ENCODE data around the gene CUL2.

CUL2 gene

GRCh38 chr10:35124540-35124939 is 34.4 kb upstream of the CUL2 start:
- Histone ChIP-seq H3K36me3 (ENCODE audit: control insufficient read depth, insufficient read depth, low read length) (no peaks in the 10 kb centered on the region), H3K4me2 (ENCODE audit: low read length) (no peak overlapping the region), H2BK5ac (ENCODE audit: low read length) (no peak overlapping the region), H3K27ac (ENCODE audit: low read depth, low read length) (no peak overlapping the region), H3K79me1 (ENCODE audit: low read length) (peaks cover 2% of the 10 kb centered on the region), H4K8ac (ENCODE audit: low read depth, low read length) (no peak overlapping the region), H3K79me2 (ENCODE audit: control insufficient read depth, insufficient read depth, low read length) (peaks cover 3% of the 10 kb centered on the region), H3K23ac (ENCODE audit: low read length) (no peak overlapping the region), H3K4me3 (ENCODE audit: low read length) (no peak overlapping the region), H2BK15ac (replicated peaks; ENCODE audit: low read depth) (no peak overlapping the region), H3K56ac (ENCODE audit: low read length) (no peak overlapping the region), H2AK5ac (ENCODE audit: low read length) (no peak overlapping the region), H3K4me1 (ENCODE audit: control insufficient read depth, low read depth, low read length) (peaks cover 3% of the 10 kb centered on the region), H3K18ac (ENCODE audit: low read length) (no peak overlapping the region), H3K27me3 (ENCODE audit: insufficient read depth, low read length, poor library complexity) (no peaks in the 10 kb centered on the region), H4K5ac (ENCODE audit: low read length) (no peak overlapping the region), H3K9ac (ENCODE audit: low read length) (no peak overlapping the region), H3K4ac (ENCODE audit: low read depth, low read length) (no peak overlapping the region), H2BK120ac (ENCODE audit: low read depth, low read length) (no peak overlapping the region)
- DNase-seq = no peak
- WGBS (ENCODE audit: extremely low coverage, insufficient coverage, low lambda C conversion rate) = no CpG with 5 or more reads among the region's 6 CpGs

GRCh38 chr10:35119378-35119777 is 29.2 kb upstream of the CUL2 start:
- Histone ChIP-seq H3K18ac (ENCODE audit: low read length) (no peak overlapping the region), H3K9ac (ENCODE audit: low read length) (no peak overlapping the region), H2BK5ac (ENCODE audit: low read length) (no peak overlapping the region), H3K36me3 (ENCODE audit: control insufficient read depth, insufficient read depth, low read length) (no peaks in the 10 kb centered on the region), H3K56ac (ENCODE audit: low read length) (no peak overlapping the region), H3K4me1 (ENCODE audit: control insufficient read depth, low read depth, low read length) (no peaks in the 10 kb centered on the region), H4K8ac (ENCODE audit: low read depth, low read length) (no peak overlapping the region), H3K27ac (ENCODE audit: low read depth, low read length) (no peak overlapping the region), H3K27me3 (ENCODE audit: insufficient read depth, low read length, poor library complexity) (no peaks in the 10 kb centered on the region), H3K4me3 (ENCODE audit: low read length) (no peak overlapping the region), H2BK120ac (ENCODE audit: low read depth, low read length) (no peak overlapping the region), H3K23ac (ENCODE audit: low read length) (no peak overlapping the region), H2AK5ac (ENCODE audit: low read length) (no peak overlapping the region), H4K5ac (ENCODE audit: low read length) (no peak overlapping the region), H3K4ac (ENCODE audit: low read depth, low read length) (no peak overlapping the region), H3K79me1 (ENCODE audit: low read length) (no peaks in the 10 kb centered on the region), H3K4me2 (ENCODE audit: low read length) (no peak overlapping the region), H2BK15ac (replicated peaks; ENCODE audit: low read depth) (no peak overlapping the region), H3K79me2 (ENCODE audit: control insufficient read depth, insufficient read depth, low read length) (no peaks in the 10 kb centered on the region)
- DNase-seq = no peak
- no CpG with 5 or more reads among the region's 1 CpG for WGBS (ENCODE audit: extremely low coverage, insufficient coverage, low lambda C conversion rate)

GRCh38 chr10:35112571-35112970 is 22.4 kb upstream of the CUL2 start:
- no peak for DNase-seq
- no peak overlapping the region for H3K4ac ChIP-seq (ENCODE audit: low read depth, low read length)
- H3K56ac ChIP-seq (ENCODE audit: low read length) = no peak overlapping the region
- no peaks in the 10 kb centered on the region for H3K79me1 ChIP-seq (ENCODE audit: low read length)
- H3K4me3 ChIP-seq (ENCODE audit: low read length) = no peak overlapping the region
- no peak overlapping the region for H3K4me2 ChIP-seq (ENCODE audit: low read length)
- H2AK5ac ChIP-seq (ENCODE audit: low read length) = no peak overlapping the region
- no peaks in the 10 kb centered on the region for H3K79me2 ChIP-seq (ENCODE audit: control insufficient read depth, insufficient read depth, low read length)
- no peak overlapping the region for H4K8ac ChIP-seq (ENCODE audit: low read depth, low read length)
- H3K23ac ChIP-seq (ENCODE audit: low read length) = no peak overlapping the region
- no peak overlapping the region for H2BK5ac ChIP-seq (ENCODE audit: low read length)
- no peak overlapping the region for H3K18ac ChIP-seq (ENCODE audit: low read length)
- no peaks in the 10 kb centered on the region for H3K36me3 ChIP-seq (ENCODE audit: control insufficient read depth, insufficient read depth, low read length)
- WGBS (ENCODE audit: extremely low coverage, insufficient coverage, low lambda C conversion rate) = no CpG with 5 or more reads among the region's 4 CpGs
- no peak overlapping the region for H2BK15ac ChIP-seq (replicated peaks; ENCODE audit: low read depth)
- H3K4me1 ChIP-seq (ENCODE audit: control insufficient read depth, low read depth, low read length) = no peaks in the 10 kb centered on the region
- no peaks in the 10 kb centered on the region for H3K27me3 ChIP-seq (ENCODE audit: insufficient read depth, low read length, poor library complexity)
- H3K27ac ChIP-seq (ENCODE audit: low read depth, low read length) = no peak overlapping the region
- no peak overlapping the region for H4K5ac ChIP-seq (ENCODE audit: low read length)
- no peak overlapping the region for H2BK120ac ChIP-seq (ENCODE audit: low read depth, low read length)
- H3K9ac ChIP-seq (ENCODE audit: low read length) = no peak overlapping the region

- Histone ChIP-seq H3K18ac (ENCODE audit: low read length) (no peak overlapping the region), H3K4me3 (ENCODE audit: low read length) (no peak overlapping the region), H4K5ac (ENCODE audit: low read length) (no peak overlapping the region), H3K56ac (ENCODE audit: low read length) (no peak overlapping the region), H3K27me3 (ENCODE audit: insufficient read depth, low read length, poor library complexity) (no peaks in the 10 kb centered on the region), H3K79me1 (ENCODE audit: low read length) (no peaks in the 10 kb centered on the region), H3K4me1 (ENCODE audit: control insufficient read depth, low read depth, low read length) (no peaks in the 10 kb centered on the region), H2AK5ac (ENCODE audit: low read length) (no peak overlapping the region), H2BK15ac (replicated peaks; ENCODE audit: low read depth) (no peak overlapping the region), H2BK5ac (ENCODE audit: low read length) (no peak overlapping the region), H3K27ac (ENCODE audit: low read depth, low read length) (no peak overlapping the region), H3K4ac (ENCODE audit: low read depth, low read length) (no peak overlapping the region), H4K8ac (ENCODE audit: low read depth, low read length) (no peak overlapping the region), H3K4me2 (ENCODE audit: low read length) (no peak overlapping the region), H3K36me3 (ENCODE audit: control insufficient read depth, insufficient read depth, low read length) (no peaks in the 10 kb centered on the region), H2BK120ac (ENCODE audit: low read depth, low read length) (no peak overlapping the region), H3K23ac (ENCODE audit: low read length) (no peak overlapping the region), H3K79me2 (ENCODE audit: control insufficient read depth, insufficient read depth, low read length) (no peaks in the 10 kb centered on the region), H3K9ac (ENCODE audit: low read length) (no peak overlapping the region)
- no peak for DNase-seq
- no CpG with 5 or more reads among the region's 7 CpGs for WGBS (ENCODE audit: extremely low coverage, insufficient coverage, low lambda C conversion rate)
Observed at GRCh38 chr10:35103882-35104281, 13.7 kb upstream of the CUL2 start.

GRCh38 chr10:35097510-35097909 is 7.4 kb upstream of the CUL2 start:
- Histone ChIP-seq H4K8ac (ENCODE audit: low read depth, low read length) (no peak overlapping the region), H2BK5ac (ENCODE audit: low read length) (no peak overlapping the region), H3K4me2 (ENCODE audit: low read length) (no peak overlapping the region), H3K36me3 (ENCODE audit: control insufficient read depth, insufficient read depth, low read length) (no peaks in the 10 kb centered on the region), H3K4ac (ENCODE audit: low read depth, low read length) (no peak overlapping the region), H3K27me3 (ENCODE audit: insufficient read depth, low read length, poor library complexity) (no peaks in the 10 kb centered on the region), H2BK120ac (ENCODE audit: low read depth, low read length) (no peak overlapping the region), H3K79me1 (ENCODE audit: low read length) (no peaks in the 10 kb centered on the region), H3K9ac (ENCODE audit: low read length) (no peak overlapping the region), H3K27ac (ENCODE audit: low read depth, low read length) (no peak overlapping the region), H3K4me1 (ENCODE audit: control insufficient read depth, low read depth, low read length) (no peaks in the 10 kb centered on the region), H2BK15ac (replicated peaks; ENCODE audit: low read depth) (no peak overlapping the region), H3K79me2 (ENCODE audit: control insufficient read depth, insufficient read depth, low read length) (no peaks in the 10 kb centered on the region), H2AK5ac (ENCODE audit: low read length) (no peak overlapping the region), H3K56ac (ENCODE audit: low read length) (no peak overlapping the region), H4K5ac (ENCODE audit: low read length) (no peak overlapping the region), H3K4me3 (ENCODE audit: low read length) (no peak overlapping the region), H3K23ac (ENCODE audit: low read length) (no peak overlapping the region), H3K18ac (ENCODE audit: low read length) (no peak overlapping the region)
- no CpG with 5 or more reads among the region's 1 CpG for WGBS (ENCODE audit: extremely low coverage, insufficient coverage, low lambda C conversion rate)
- DNase-seq = no peak

- Histone ChIP-seq H3K18ac (ENCODE audit: low read length) (no peak overlapping the region), H3K79me2 (ENCODE audit: control insufficient read depth, insufficient read depth, low read length) (no peaks in the 10 kb centered on the region), H3K27me3 (ENCODE audit: insufficient read depth, low read length, poor library complexity) (no peaks in the 10 kb centered on the region), H3K9ac (ENCODE audit: low read length) (no peak overlapping the region), H3K4me3 (ENCODE audit: low read length) (no peak overlapping the region), H4K8ac (ENCODE audit: low read depth, low read length) (no peak overlapping the region), H2BK5ac (ENCODE audit: low read length) (no peak overlapping the region), H3K56ac (ENCODE audit: low read length) (no peak overlapping the region), H3K36me3 (ENCODE audit: control insufficient read depth, insufficient read depth, low read length) (no peaks in the 10 kb centered on the region), H3K4me2 (ENCODE audit: low read length) (no peak overlapping the region), H3K23ac (ENCODE audit: low read length) (no peak overlapping the region), H3K4me1 (ENCODE audit: control insufficient read depth, low read depth, low read length) (no peaks in the 10 kb centered on the region), H3K27ac (ENCODE audit: low read depth, low read length) (no peak overlapping the region), H4K5ac (ENCODE audit: low read length) (no peak overlapping the region), H2BK120ac (ENCODE audit: low read depth, low read length) (no peak overlapping the region), H2BK15ac (replicated peaks; ENCODE audit: low read depth) (no peak overlapping the region), H3K4ac (ENCODE audit: low read depth, low read length) (no peak overlapping the region), H3K79me1 (ENCODE audit: low read length) (no peaks in the 10 kb centered on the region), H2AK5ac (ENCODE audit: low read length) (no peak overlapping the region)
- WGBS (ENCODE audit: extremely low coverage, insufficient coverage, low lambda C conversion rate) = no CpG with 5 or more reads among the region's 2 CpGs
- no peak for DNase-seq
Observed at GRCh38 chr10:35096312-35096711, 6.2 kb upstream of the CUL2 start.
